Panc1 (cell line): ENCODE measurements around the gene ZNF784. TPM values are rescaled to one million over a fixed set of nuclear protein-coding genes. Genes with fewer than 3 reads are reported as not detected.

Source experiments
- ATAC-seq: fragments of 200-7000 bp; cut with Tn5 transposase; 2 replicates; pipeline ENCODE4 v1.9.1; 2020; ENCODE audit warnings: mild to moderate bottlenecking, moderate library complexity
- BruUV-seq: library from RNA; stranded (reverse); fragments of 400-500 nt; replicated peaks from 2 replicates; lab custom pipeline; 2021; lab: Mats Ljungman, UMichigan
- CTCF ChIA-PET: fragments of 300-600 bp; sonication (Branson Sonifier 250); formaldehyde crosslinking; loops from one replicate; lab custom pipeline; 2022; ENCODE audit warnings: antibody characterized with exemption; lab: Charles Lee
- POLR2A ChIA-PET: fragments of 300-600 bp; sonication (Branson Sonifier 250); formaldehyde crosslinking; loops from one replicate; lab custom pipeline; 2022; ENCODE audit warnings: antibody characterized with exemption; lab: Charles Lee
- DNase-seq: peaks from one replicate; pipeline ENCODE4 v3.0.0-alpha.2; 2010; ENCODE audit warnings: low read depth, low spot score
- H3K27ac ChIP-seq: 2 replicates; pipeline ENCODE4 v1.5.1; 2011; ENCODE audit warnings: mild to moderate bottlenecking, low read length, inconsistent platforms
- H3K27me3 ChIP-seq: fragments of 200-500 bp; sonication (Bioruptor generic); 2 replicates; pipeline ENCODE4 v1.6.0; 2014; ENCODE audit warnings: low read length, inconsistent platforms; ENCODE audit not compliant: control insufficient read depth, insufficient read depth
- H3K36me3 ChIP-seq: fragments of 200-500 bp; sonication (Bioruptor generic); 2 replicates; pipeline ENCODE4 v1.5.1; 2014; ENCODE audit warnings: inconsistent platforms, mild to moderate bottlenecking, low read length, moderate library complexity; ENCODE audit not compliant: control insufficient read depth, insufficient read depth
- H3K4me1 ChIP-seq: 2 replicates; pipeline ENCODE4 v1.5.1; 2011; ENCODE audit warnings: inconsistent platforms, mild to moderate bottlenecking, low read length, moderate library complexity; ENCODE audit not compliant: control insufficient read depth, insufficient read depth
- H3K4me3 ChIP-seq, 2 experiments: 2 replicates each; pipeline ENCODE4 v1.5.1; 2011 to 2012; ENCODE audit warnings: low read depth in 2 of 2, low read length in 2 of 2, mild to moderate bottlenecking in 2 of 2, inconsistent platforms in 1 of 2, moderate library complexity in 1 of 2
- H3K9me3 ChIP-seq: fragments of 200-500 bp; sonication (Bioruptor generic); 2 replicates; pipeline ENCODE4 v1.5.1; 2014; ENCODE audit warnings: low read depth, mild to moderate bottlenecking, inconsistent platforms, low read length, moderate library complexity; ENCODE audit not compliant: control insufficient read depth, insufficient read depth
- POLR2AphosphoS5 ChIP-seq: IDR thresholded peaks from 2 replicates; pipeline ENCODE4 v1.6.1; 2012; ENCODE audit warnings: mild to moderate bottlenecking, low read depth, low read length, moderate library complexity
- REST ChIP-seq, 2 experiments: IDR thresholded peaks; 2 replicates each; pipeline ENCODE4 v1.6.1; 2011 to 2012; ENCODE audit warnings: low read depth in 2 of 2, control low read depth in 1 of 2, low read length in 1 of 2, mild to moderate bottlenecking in 1 of 2, moderate library complexity in 1 of 2; ENCODE audit not compliant: insufficient read depth in 1 of 2
- SIN3A ChIP-seq: IDR thresholded peaks from 2 replicates; pipeline ENCODE4 v1.6.1; 2012; ENCODE audit warnings: low read depth, mild to moderate bottlenecking, low read length, moderate library complexity, borderline replicate concordance; ENCODE audit not compliant: insufficient read depth
- TCF7L2 ChIP-seq: IDR thresholded peaks from 2 replicates; pipeline ENCODE4 v1.6.1; 2011; ENCODE audit warnings: mild to moderate bottlenecking, low read depth, low read length, inconsistent platforms
- in situ Hi-C: cut with HindIII; loops from 2 replicates; pipeline ENCODE4 v1.10.0; 2016; ENCODE audit warnings: low sequenced_read_pairs, low pct_unique_long_range_greater_than_20kb
- intact Hi-C: fragments of 100-400 bp; cut with micrococcal nuclease; formaldehyde crosslinking; loops from one replicate; pipeline ENCODE4 v1.10.0; 2022; ENCODE audit not compliant: unreplicated experiment
- total RNA-seq: library from RNA; stranded (reverse); gene quantifications from one replicate; pipeline ENCODE4 v1.2.1, GENCODE V29; 2021; ENCODE audit not compliant: unreplicated experiment
- TF ChIP-seq, protein P1 (sequence below): fragments of 450-650 bp; IDR thresholded peaks from 2 replicates; pipeline ENCODE4 v1.5.1; 2017; ENCODE audit warnings: mild to moderate bottlenecking

ZNF784 gene
- total RNA-seq, 1 experiment from 2014 or later, result 8.9 TPM

GRCh38 chr19:55667958-55668357 is 43.6 kb upstream of the ZNF784 start:
- no peak for ATAC-seq
- H3K4me3 ChIP-seq, result no peak overlapping the region
- in situ Hi-C loops (no loop called here), intact Hi-C loops (no loop called here)
- H3K27me3 ChIP-seq, result no peaks in the 10 kb centered on the region
- CTCF ChIA-PET, result interaction anchor here (0.7 kb wide), 1 partner anchor 81 kb away, joined by 3 read pairs; no protein-coding TSS in a partner anchor
- TF ChIP-seq SIN3A (no peak), POLR2AphosphoS5 (no peak), TCF7L2 (no peak), REST (IDR thresholded peaks at IDR 0.05; ENCODE audit: insufficient read depth in 1 of 2, low read depth in 2 of 2, low read length in 1 of 2) (no peak)
- TF ChIP-seq, protein P1, sequence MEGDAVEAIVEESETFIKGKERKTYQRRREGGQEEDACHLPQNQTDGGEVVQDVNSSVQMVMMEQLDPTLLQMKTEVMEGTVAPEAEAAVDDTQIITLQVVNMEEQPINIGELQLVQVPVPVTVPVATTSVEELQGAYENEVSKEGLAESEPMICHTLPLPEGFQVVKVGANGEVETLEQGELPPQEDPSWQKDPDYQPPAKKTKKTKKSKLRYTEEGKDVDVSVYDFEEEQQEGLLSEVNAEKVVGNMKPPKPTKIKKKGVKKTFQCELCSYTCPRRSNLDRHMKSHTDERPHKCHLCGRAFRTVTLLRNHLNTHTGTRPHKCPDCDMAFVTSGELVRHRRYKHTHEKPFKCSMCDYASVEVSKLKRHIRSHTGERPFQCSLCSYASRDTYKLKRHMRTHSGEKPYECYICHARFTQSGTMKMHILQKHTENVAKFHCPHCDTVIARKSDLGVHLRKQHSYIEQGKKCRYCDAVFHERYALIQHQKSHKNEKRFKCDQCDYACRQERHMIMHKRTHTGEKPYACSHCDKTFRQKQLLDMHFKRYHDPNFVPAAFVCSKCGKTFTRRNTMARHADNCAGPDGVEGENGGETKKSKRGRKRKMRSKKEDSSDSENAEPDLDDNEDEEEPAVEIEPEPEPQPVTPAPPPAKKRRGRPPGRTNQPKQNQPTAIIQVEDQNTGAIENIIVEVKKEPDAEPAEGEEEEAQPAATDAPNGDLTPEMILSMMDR, result no peak
- H3K36me3 ChIP-seq, result peaks cover 32% of the 10 kb centered on the region
- peak overlapping the region; percentile 96 for H3K27ac ChIP-seq
- peaks cover 69% of the 10 kb centered on the region for H3K4me1 ChIP-seq
- no TSS peak for BruUV-seq
- no peaks in the 10 kb centered on the region for H3K9me3 ChIP-seq
- no peak for DNase-seq
- POLR2A ChIA-PET, result no interaction called here

DNA sequence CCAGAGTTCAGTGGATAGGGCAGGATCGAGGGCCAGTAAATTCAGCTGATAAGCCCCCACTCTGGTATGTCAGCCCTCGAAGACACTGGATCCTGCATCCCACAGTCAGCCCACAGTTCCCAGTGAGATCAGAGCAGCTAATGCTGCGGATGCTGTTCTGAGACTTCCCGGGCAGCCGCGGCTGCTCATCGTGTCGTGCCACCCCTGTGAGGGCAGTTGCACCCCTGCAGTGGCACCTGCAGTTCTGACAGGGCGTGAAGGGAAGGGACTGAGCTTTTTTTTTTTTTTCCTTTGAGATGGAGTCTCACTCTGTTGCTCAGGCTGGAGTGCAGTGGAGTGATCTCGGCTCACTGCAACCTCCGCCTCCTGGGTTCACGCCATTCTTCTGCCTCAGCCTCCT is 43.1 kb upstream of the ZNF784 start:
- Histone ChIP-seq H3K4me3 (no peak overlapping the region), H3K27ac (peak overlapping the region; percentile 55), H3K4me1 (peaks cover 65% of the 10 kb centered on the region), H3K27me3 (no peaks in the 10 kb centered on the region), H3K36me3 (peaks cover 37% of the 10 kb centered on the region), H3K9me3 (no peaks in the 10 kb centered on the region)
- intact Hi-C loops (no loop called here), in situ Hi-C loops (no loop called here)
- DNase-seq (no peak), ATAC-seq (no peak)
- no TSS peak for BruUV-seq
- ChIA-PET POLR2A (interaction anchor here (0.6 to 0.8 kb wide), 2 partner anchors 11 to 13 kb away, joined by 4 read pairs; no protein-coding TSS in a partner anchor), CTCF (interaction anchor here (0.7 kb wide), 3 partner anchors 10 to 80 kb away, joined by 3 to 5 read pairs (median 4); no protein-coding TSS in a partner anchor)
- TF ChIP-seq TCF7L2 (no peak), SIN3A (no peak), REST (IDR thresholded peaks at IDR 0.05; ENCODE audit: insufficient read depth in 1 of 2, low read depth in 2 of 2, low read length in 1 of 2) (no peak), POLR2AphosphoS5 (no peak; the same call in 1 of the 2 replicates)
- TF ChIP-seq, protein P1, result no peak
